GM12864 (cell line): ENCODE results near the gene UBA3.
A peak's percentile ranks its signal among the peaks of the same experiment; 100 is the strongest.

Source experiments
- DNase-seq: peaks from one replicate; pipeline ENCODE4 v3.0.0-alpha.2; 2011; ENCODE audit warnings: low read depth
- H3K4me3 ChIP-seq: 2 replicates; pipeline ENCODE4 v1.5.1; 2011; ENCODE audit warnings: mild to moderate bottlenecking, low read depth, low read length, control low read depth
- TF ChIP-seq, protein P1 (sequence below): IDR thresholded peaks from 2 replicates; pipeline ENCODE4 v1.5.1; 2011; ENCODE audit warnings: low read depth, mild to moderate bottlenecking, moderate library complexity, low read length, control low read depth, inconsistent platforms; ENCODE audit errors: missing control alignments

The UBA3 gene

DNA sequence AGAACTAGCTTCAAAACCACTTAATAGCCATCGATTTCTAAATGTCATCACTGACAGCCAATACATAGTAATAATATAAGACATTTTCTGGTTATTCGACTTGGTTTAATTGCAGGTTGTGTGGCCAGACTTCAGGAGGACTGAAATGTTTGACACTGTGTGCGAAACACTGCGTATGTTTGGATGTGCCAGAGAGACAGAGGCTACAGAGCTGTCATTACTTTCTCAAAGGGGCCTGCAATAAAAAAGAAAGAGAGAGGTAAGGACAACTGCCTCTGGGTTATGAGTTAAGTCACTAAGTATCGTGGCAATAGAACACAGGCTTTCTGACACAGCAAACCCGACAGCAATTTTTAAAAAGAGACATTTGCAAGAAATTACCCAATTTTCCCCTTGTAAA lies 41.3 kb upstream of the UBA3 start:
- H3K4me3 ChIP-seq: no peak overlapping the region
- DNase-seq: no peak
- TF ChIP-seq, protein P1, sequence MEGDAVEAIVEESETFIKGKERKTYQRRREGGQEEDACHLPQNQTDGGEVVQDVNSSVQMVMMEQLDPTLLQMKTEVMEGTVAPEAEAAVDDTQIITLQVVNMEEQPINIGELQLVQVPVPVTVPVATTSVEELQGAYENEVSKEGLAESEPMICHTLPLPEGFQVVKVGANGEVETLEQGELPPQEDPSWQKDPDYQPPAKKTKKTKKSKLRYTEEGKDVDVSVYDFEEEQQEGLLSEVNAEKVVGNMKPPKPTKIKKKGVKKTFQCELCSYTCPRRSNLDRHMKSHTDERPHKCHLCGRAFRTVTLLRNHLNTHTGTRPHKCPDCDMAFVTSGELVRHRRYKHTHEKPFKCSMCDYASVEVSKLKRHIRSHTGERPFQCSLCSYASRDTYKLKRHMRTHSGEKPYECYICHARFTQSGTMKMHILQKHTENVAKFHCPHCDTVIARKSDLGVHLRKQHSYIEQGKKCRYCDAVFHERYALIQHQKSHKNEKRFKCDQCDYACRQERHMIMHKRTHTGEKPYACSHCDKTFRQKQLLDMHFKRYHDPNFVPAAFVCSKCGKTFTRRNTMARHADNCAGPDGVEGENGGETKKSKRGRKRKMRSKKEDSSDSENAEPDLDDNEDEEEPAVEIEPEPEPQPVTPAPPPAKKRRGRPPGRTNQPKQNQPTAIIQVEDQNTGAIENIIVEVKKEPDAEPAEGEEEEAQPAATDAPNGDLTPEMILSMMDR: no peak

DNA sequence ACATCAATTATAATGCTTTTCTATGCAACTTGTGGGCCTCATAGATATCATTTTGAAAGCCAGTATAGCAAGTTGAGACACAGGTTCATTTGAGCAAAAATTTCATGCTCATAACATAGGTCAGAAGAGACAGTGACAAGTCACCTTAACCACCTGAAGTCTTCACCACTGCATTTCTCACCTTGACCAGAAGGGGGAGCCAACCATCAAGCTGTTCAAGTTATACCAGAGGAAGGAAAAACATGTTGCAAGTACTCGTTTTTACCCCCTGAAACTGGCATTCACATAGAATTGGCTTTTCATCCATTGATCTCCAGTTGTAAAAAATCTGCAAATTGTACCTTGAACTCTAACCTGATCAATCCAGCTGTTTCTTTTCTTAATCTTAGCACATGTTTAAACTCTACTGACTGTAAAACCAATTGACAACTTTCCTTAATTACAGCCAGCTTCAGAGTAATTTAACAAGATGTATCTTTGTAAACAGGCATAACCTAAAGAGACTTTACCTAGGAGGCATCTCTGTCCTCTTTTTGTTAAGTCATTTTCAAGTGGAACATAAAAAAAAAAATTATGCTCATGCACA lies 40.8 kb upstream of the UBA3 start:
- TF ChIP-seq, protein P1: peak; percentile 97
- peak; percentile 73 for DNase-seq
- no peak overlapping the region for H3K4me3 ChIP-seq

DNA sequence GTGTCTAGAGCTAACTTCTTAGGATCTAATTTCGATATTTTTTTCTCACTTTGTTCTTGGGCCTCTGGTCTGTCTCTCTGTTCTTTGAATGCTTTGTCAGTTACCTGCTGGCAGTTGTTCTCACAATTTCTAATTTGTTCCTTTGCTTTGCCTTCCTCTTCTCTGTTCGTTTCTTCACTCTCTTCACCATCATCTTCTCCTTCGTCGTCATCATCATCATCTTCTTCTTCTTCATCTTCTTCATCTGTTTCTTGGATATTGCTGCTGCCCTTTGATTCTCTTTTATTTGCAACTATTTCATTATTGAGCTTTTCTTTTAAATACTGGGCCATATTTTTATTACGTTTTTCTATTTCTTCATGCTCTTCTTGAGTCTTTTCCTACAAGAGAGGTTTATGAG lies 39.5 kb upstream of the UBA3 start:
- DNase-seq: no peak
- H3K4me3 ChIP-seq: no peak overlapping the region
- TF ChIP-seq, protein P1: no peak

DNA sequence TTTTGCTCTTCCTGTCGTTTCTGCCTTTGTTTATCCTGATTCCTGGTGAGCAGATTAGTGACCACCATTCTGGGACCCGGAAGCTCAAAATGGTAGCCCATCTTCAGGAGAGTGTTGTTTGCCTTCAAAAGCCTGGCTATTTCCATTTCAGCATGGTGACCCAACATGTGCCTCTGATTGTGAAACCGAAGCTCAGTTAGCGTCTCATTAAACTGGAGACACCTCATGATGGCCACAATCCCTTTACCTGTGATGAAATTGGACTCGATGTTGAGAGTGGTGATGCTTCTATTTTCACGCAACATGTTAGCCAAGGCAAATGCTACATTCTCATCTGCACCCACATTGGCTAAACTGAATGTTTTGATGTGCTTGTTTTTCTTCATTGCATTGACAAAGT lies 39.0 kb upstream of the UBA3 start:
- no peak overlapping the region for H3K4me3 ChIP-seq
- no peak for DNase-seq
- TF ChIP-seq, protein P1: no peak

DNA sequence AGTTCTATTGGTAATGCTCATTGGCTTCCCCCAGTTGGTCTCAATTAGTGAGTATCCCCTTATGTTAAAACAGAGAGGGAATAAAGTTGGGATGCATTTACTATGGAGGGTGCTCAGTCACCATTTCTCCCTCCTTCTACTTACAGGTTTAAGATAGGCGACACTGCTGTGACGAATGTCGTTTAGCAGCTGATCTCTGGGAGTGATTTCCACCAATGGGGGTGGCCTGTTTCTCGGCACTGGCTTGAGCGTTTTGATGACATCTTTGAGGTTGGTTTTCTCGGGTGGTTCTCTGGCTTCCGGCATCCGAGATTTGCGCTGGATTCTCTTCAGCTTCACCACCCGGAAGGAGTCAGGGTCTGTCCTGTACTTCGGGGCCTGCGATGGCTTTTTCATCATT lies 38.4 kb upstream of the UBA3 start:
- TF ChIP-seq, protein P1: no peak

DNA sequence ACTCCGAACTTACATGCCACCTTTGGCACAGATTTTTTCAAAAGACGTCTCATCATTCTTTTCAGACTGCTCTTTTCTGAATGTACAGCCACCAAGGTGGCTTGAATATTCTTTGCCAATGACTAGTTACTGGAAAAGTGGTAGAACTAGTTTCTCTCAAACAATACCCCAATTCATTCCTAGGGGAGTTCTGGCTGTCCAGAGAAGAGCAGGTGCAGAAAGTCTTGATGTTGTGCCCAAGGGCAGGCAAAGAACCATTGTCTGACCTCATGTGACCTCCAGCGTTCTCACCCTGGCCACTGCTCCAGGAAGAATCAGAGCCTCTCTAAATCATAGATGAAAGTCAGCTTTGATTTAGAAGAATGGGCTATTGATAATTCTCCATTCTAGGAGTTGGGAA lies 36.7 kb upstream of the UBA3 start:
- H3K4me3 ChIP-seq: no peak overlapping the region
- no peak for DNase-seq
- TF ChIP-seq, protein P1: no peak

More for the DNA sequence above, 38.4 kb upstream of the UBA3 start:
- no peak for DNase-seq
- H3K4me3 ChIP-seq: no peak overlapping the region

DNA sequence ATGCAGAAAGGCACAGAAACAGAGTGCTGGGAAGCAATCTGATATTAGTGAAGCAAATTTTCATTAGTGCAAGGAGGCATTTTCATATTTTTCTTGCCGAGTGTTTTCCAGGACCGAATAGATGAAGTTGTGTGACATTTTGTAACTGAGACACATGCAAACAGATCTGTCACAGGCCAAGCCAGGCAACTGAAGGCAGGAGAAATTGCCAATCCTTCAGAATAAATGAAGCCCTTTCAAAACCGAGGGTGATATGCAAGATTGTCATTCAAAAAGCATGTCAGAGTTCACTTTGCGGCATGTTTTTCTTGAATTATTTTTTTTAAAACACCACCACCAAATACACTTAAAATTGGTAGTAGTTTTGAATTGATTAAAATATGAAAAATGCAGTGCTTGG lies 36.0 kb upstream of the UBA3 start:
- TF ChIP-seq, protein P1: no peak
- no peak for DNase-seq
- no peak overlapping the region for H3K4me3 ChIP-seq
